ENCODE data around the gene FAM180A. TPM values are rescaled to one million over a fixed set of nuclear protein-coding genes. Genes with fewer than 3 reads are reported as not detected.

The FAM180A gene
- total and polyA plus RNA-seq, 2 experiments from 2014 or later = not detected

GRCh38 chr7:135792363-135792668, 43.7 kb upstream of the FAM180A start:
- no peaks in the 10 kb centered on the region for H3K36me3 ChIP-seq
- DNase-seq (ENCODE audit: low read depth in 1 of 2, low spot score in 1 of 2) = no peak
- H3K27me3 ChIP-seq = no peaks in the 10 kb centered on the region
- no peaks in the 10 kb centered on the region for H3K9me3 ChIP-seq (ENCODE audit: low read depth)
- no peak overlapping the region for H3K27ac ChIP-seq
- TF ChIP-seq CTCF (IDR thresholded peaks at IDR 0.05; ENCODE audit: low read depth, low read length) = no peak
- no peak overlapping the region for H3K4me3 ChIP-seq
- H3K4me1 ChIP-seq (ENCODE audit: low read depth) = no peaks in the 10 kb centered on the region

- DNase-seq (ENCODE audit: low read depth in 1 of 2, low spot score in 1 of 2) = no peak
- no peaks in the 10 kb centered on the region for H3K9me3 ChIP-seq (ENCODE audit: low read depth)
- no peaks in the 10 kb centered on the region for H3K36me3 ChIP-seq
- TF ChIP-seq CTCF (IDR thresholded peaks at IDR 0.05; ENCODE audit: low read depth, low read length) = no peak
- H3K27me3 ChIP-seq = no peaks in the 10 kb centered on the region
- no peaks in the 10 kb centered on the region for H3K4me1 ChIP-seq (ENCODE audit: low read depth)
- no peak overlapping the region for H3K27ac ChIP-seq
- H3K4me3 ChIP-seq = no peak overlapping the region
Observed at GRCh38 chr7:135791543-135792362, 43.1 kb upstream of the FAM180A start.

- Histone ChIP-seq H3K36me3 (no peaks in the 10 kb centered on the region), H3K9me3 (ENCODE audit: low read depth) (no peaks in the 10 kb centered on the region), H3K27me3 (no peaks in the 10 kb centered on the region), H3K4me3 (no peak overlapping the region), H3K27ac (no peak overlapping the region), H3K4me1 (ENCODE audit: low read depth) (no peaks in the 10 kb centered on the region)
- TF ChIP-seq CTCF (IDR thresholded peaks at IDR 0.05; ENCODE audit: low read depth, low read length) = no peak
- no peak for DNase-seq (ENCODE audit: low read depth in 1 of 2, low spot score in 1 of 2)
Observed at GRCh38 chr7:135790371-135790977, 41.9 kb upstream of the FAM180A start.

- no peak overlapping the region for H3K27ac ChIP-seq
- no peaks in the 10 kb centered on the region for H3K36me3 ChIP-seq
- no peaks in the 10 kb centered on the region for H3K27me3 ChIP-seq
- no peaks in the 10 kb centered on the region for H3K4me1 ChIP-seq (ENCODE audit: low read depth)
- no peaks in the 10 kb centered on the region for H3K9me3 ChIP-seq (ENCODE audit: low read depth)
- no peak for DNase-seq (ENCODE audit: low read depth in 1 of 2, low spot score in 1 of 2)
- no peak for TF ChIP-seq CTCF (IDR thresholded peaks at IDR 0.05; ENCODE audit: low read depth, low read length)
- H3K4me3 ChIP-seq = no peak overlapping the region
Observed at GRCh38 chr7:135789956-135790355, 41.3 kb upstream of the FAM180A start.

- H3K27ac ChIP-seq = no peak overlapping the region
- TF ChIP-seq CTCF (IDR thresholded peaks at IDR 0.05; ENCODE audit: low read depth, low read length) = no peak
- DNase-seq (ENCODE audit: low read depth in 1 of 2, low spot score in 1 of 2) = no peak
- H3K4me3 ChIP-seq = no peak overlapping the region
- H3K27me3 ChIP-seq = no peaks in the 10 kb centered on the region
- no peaks in the 10 kb centered on the region for H3K4me1 ChIP-seq (ENCODE audit: low read depth)
- H3K36me3 ChIP-seq = no peaks in the 10 kb centered on the region
- no peaks in the 10 kb centered on the region for H3K9me3 ChIP-seq (ENCODE audit: low read depth)
Observed at GRCh38 chr7:135789431-135789830, 40.8 kb upstream of the FAM180A start.
